Measurements from ENCODE around the gene PAX2. TPM values are rescaled to one million over a fixed set of nuclear protein-coding genes. Genes with fewer than 3 reads are reported as not detected.

The PAX2 gene
- total RNA-seq, 3 donors from 2014 or later: under 0.01 TPM; not detected in 2

- DNase-seq (ENCODE audit: low spot score in 2 of 2): peak in 1 of 2 donors; percentile 7
- Histone ChIP-seq H3K36me3 (no peaks in the 10 kb centered on the region), H3K4me3 (no peak overlapping the region), H3K9me3 (no peaks in the 10 kb centered on the region), H3K27ac (no peak overlapping the region), H3K27me3 (peaks cover 0 to 23% of the 10 kb centered on the region in 2 donors), H3K4me1 (no peaks in the 10 kb centered on the region)
- TF ChIP-seq POLR2A (IDR thresholded peaks at IDR 0.05): no peak
- TF ChIP-seq POLR2AphosphoS5 (IDR thresholded peaks at IDR 0.05): no peak
- no peak for TF ChIP-seq CTCF (IDR thresholded peaks at IDR 0.05)
- intact Hi-C loops (cut with DNase I; ENCODE audit: low total_unique reads): no loop called here
Measured at GRCh38 chr10:100875484-100876166, 130.2 kb downstream of the PAX2 start.

GRCh38 chr10:100876585-100877460 is 131.4 kb downstream of the PAX2 start:
- Histone ChIP-seq H3K27ac (no peak overlapping the region), H3K4me1 (no peaks in the 10 kb centered on the region), H3K4me3 (no peak overlapping the region), H3K27me3 (peaks cover 0 to 23% of the 10 kb centered on the region in 2 donors), H3K9me3 (no peaks in the 10 kb centered on the region), H3K36me3 (no peaks in the 10 kb centered on the region)
- intact Hi-C loops (cut with DNase I; ENCODE audit: low total_unique reads): no loop called here
- TF ChIP-seq POLR2AphosphoS5 (IDR thresholded peaks at IDR 0.05) (no peak), CTCF (IDR thresholded peaks at IDR 0.05) (no peak), POLR2A (IDR thresholded peaks at IDR 0.05) (no peak)
- DNase-seq (ENCODE audit: low spot score in 2 of 2): no peak

- intact Hi-C loops (cut with DNase I; ENCODE audit: low total_unique reads): no loop called here
- no peak for TF ChIP-seq POLR2A (IDR thresholded peaks at IDR 0.05)
- no peak for TF ChIP-seq POLR2AphosphoS5 (IDR thresholded peaks at IDR 0.05)
- TF ChIP-seq CTCF (IDR thresholded peaks at IDR 0.05): no peak
- Histone ChIP-seq H3K4me1 (no peaks in the 10 kb centered on the region), H3K27ac (no peak overlapping the region), H3K9me3 (no peaks in the 10 kb centered on the region), H3K36me3 (no peaks in the 10 kb centered on the region), H3K4me3 (no peak overlapping the region), H3K27me3 (peaks cover 0 to 23% of the 10 kb centered on the region in 2 donors)
- DNase-seq (ENCODE audit: low spot score in 2 of 2): no peak
Measured at GRCh38 chr10:100877461-100877850, 132.1 kb downstream of the PAX2 start.

- Histone ChIP-seq H3K27me3 (peaks cover 0 to 17% of the 10 kb centered on the region in 2 donors), H3K36me3 (no peaks in the 10 kb centered on the region), H3K4me3 (no peak overlapping the region), H3K4me1 (no peaks in the 10 kb centered on the region), H3K27ac (no peak overlapping the region), H3K9me3 (no peaks in the 10 kb centered on the region)
- no peak for TF ChIP-seq POLR2A (IDR thresholded peaks at IDR 0.05)
- TF ChIP-seq CTCF (IDR thresholded peaks at IDR 0.05): peak in 2 of 3 donors; percentile 54 to 69
- DNase-seq (ENCODE audit: low spot score in 2 of 2): no peak
- intact Hi-C loops (cut with DNase I; ENCODE audit: low total_unique reads): no loop called here
Measured at GRCh38 chr10:100878291-100878910, 133.0 kb downstream of the PAX2 start.

Other genes starting within 250 kb of the PAX2 start
- 10 to 100 TPM in 2 of 3 donors, 1 to 10 TPM in 1; 9.8 to 18.1 (median 12.1) TPM for gene SEC31B, start 225.7 kb upstream of the PAX2 start, total RNA-seq
- 100 to 1,000 TPM; 143 to 148 (median 144) TPM for gene NDUFB8, start 215.7 kb upstream of the PAX2 start, total RNA-seq
- 10 to 100 TPM; 11.4 to 20.6 (median 15.4) TPM for gene HIF1AN, start 209.6 kb upstream of the PAX2 start, total RNA-seq
- 10 to 100 TPM; 24.8 to 34.2 (median 31.8) TPM for gene SLF2, start 167.4 kb downstream of the PAX2 start, total RNA-seq
- gene SEMA4G, start 223.9 kb downstream of the PAX2 start, total RNA-seq: 1 to 10 TPM in 2 of 3 donors, under 1 TPM in 1; 0.48 to 2.9 (median 2.2) TPM
- gene MRPL43, start 241.9 kb downstream of the PAX2 start, total RNA-seq: 100 to 1,000 TPM in 1 of 3 donors, 10 to 100 TPM in 2; 75.4 to 104 (median 84.6) TPM
- 1 to 10 TPM; 3.4 to 7.5 (median 5.3) TPM for gene TWNK, start 242.0 kb downstream of the PAX2 start, total RNA-seq